ENCODE measurements around the gene MAPRE2.

Gene MAPRE2

DNA sequence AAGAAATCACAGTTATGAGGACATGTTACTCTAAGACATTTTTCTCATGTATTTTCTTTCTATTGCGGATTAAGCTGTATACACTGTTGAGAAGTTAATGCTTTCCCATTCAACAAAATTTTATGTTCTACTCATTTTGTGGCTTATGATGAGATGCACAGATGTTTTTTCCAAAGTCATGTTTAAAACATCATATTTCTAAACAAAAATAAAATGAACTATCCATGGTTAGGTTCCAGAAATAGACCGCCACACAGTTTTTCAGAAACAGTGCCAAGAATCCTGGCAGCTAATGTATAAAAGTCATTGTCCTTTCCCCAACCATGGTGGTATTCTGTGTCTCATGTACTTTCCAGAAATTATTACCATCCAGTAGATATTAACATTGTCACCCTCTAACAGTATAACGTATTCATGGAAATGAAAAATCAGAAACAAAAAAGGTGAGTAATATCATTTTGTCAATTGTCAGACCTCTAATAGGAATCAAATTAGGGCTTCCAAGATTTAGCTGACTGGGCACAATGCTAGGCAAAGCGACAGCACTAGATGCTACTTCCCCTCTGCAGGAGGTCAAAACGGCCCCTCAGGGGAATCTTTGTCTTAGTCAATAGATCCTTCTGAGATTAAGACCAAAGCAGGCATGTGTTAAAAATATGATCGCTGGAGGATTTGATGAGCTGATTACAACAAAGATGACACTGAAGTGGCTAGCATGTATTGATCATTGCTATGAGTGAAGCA is 145.2 kb downstream of the MAPRE2 start:
- no peak for DNase-seq

GRCh38 chr18:35189510-35189909 is 148.3 kb downstream of the MAPRE2 start:
- DNase-seq = no peak

GRCh38 chr18:35190948-35191697 is 149.9 kb downstream of the MAPRE2 start:
- no peak for DNase-seq

GRCh38 chr18:35191698-35192025 is 150.4 kb downstream of the MAPRE2 start:
- DNase-seq = no peak

DNA sequence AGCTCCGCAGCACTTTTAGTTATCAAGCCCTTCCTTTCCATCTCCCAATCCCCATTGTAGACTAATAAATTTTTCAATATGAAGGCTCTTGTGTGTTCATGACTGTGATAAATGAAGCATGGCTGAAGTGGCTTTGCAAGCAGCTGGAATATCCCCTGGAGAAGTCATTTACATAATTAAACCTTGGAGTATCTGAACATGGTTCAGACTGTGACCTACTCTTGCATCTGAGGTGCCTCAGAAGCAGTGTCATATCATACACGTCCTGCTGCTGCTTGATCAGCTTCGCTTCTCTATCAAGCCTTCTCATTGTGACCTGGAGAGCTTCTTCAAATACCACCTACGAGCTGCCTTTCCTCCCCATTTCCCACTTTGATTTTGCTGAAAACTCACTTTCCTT is 151.2 kb downstream of the MAPRE2 start:
- no peak for DNase-seq

Data from T-helper 2 cell (primary cell).